ENCODE results near the gene FLT3LG. TPM values are rescaled to one million over a fixed set of nuclear protein-coding genes. Genes with fewer than 3 reads are reported as not detected.

FLT3LG gene
- total and polyA plus RNA-seq, 9 of the 15 experiments (the other 6 are each of a cell fraction or from before 2014, with no cell fraction given) = 0.31 to 6.4 (median 1.1) TPM

DNA sequence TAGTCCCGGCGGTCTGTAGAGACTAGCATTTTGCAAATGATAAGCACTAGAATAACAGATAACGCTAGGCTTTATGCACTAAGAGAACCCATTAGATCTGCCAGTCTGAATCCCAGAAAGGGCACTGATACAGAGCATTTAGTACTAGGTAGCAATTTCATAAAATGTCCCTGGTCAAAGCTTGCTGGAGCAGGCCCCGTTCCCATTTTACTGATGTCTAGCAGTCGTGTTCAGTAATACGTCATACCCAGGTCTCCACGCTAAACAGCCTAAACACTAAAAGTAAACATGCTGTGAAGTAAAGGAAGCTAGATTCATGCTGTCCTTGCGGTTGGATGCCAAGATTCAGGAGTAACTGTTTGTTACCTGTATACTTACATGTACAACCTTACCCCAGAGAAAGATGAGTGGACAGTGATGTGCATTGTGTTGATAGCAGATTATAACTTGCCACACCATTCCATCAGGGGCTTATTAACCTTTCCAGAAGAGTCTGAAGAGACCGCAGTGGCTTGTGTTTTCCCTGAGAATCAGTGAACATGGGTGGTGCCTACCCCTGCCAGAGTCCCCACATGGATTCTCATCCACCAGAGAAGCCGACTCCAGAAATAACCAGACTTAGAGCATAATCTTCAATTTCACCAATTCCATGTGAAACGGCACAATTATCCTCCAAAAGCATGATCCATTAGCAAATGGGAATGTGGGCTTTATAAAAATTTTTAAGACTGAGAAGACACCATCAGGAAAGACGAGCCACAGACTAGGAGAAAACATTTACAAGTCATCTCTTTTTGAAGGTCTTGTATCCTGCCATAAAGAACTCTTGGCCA, 18.8 kb downstream of the FLT3LG start (continued):
- TF ChIP-seq GATAD2B (IDR thresholded peaks at IDR 0.05; ENCODE audit: borderline replicate concordance) = no peak
- TF ChIP-seq STAT5B (CRISPR knock-in tag; IDR thresholded peaks at IDR 0.05) = no peak
- TF ChIP-seq, protein P1, sequence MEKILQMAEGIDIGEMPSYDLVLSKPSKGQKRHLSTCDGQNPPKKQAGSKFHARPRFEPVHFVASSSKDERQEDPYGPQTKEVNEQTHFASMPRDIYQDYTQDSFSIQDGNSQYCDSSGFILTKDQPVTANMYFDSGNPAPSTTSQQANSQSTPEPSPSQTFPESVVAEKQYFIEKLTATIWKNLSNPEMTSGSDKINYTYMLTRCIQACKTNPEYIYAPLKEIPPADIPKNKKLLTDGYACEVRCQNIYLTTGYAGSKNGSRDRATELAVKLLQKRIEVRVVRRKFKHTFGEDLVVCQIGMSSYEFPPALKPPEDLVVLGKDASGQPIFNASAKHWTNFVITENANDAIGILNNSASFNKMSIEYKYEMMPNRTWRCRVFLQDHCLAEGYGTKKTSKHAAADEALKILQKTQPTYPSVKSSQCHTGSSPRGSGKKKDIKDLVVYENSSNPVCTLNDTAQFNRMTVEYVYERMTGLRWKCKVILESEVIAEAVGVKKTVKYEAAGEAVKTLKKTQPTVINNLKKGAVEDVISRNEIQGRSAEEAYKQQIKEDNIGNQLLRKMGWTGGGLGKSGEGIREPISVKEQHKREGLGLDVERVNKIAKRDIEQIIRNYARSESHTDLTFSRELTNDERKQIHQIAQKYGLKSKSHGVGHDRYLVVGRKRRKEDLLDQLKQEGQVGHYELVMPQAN (IDR thresholded peaks at IDR 0.05; ENCODE audit: borderline replicate concordance) = no peak
- TF ChIP-seq, protein P2, sequence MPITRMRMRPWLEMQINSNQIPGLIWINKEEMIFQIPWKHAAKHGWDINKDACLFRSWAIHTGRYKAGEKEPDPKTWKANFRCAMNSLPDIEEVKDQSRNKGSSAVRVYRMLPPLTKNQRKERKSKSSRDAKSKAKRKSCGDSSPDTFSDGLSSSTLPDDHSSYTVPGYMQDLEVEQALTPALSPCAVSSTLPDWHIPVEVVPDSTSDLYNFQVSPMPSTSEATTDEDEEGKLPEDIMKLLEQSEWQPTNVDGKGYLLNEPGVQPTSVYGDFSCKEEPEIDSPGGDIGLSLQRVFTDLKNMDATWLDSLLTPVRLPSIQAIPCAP (CRISPR knock-in tag; IDR thresholded peaks at IDR 0.05; ENCODE audit: borderline replicate concordance) = no peak
- TF ChIP-seq ZNF589 (CRISPR knock-in tag; IDR thresholded peaks at IDR 0.05; ENCODE audit: low read depth) = no peak
- TF ChIP-seq ZNF717 (CRISPR knock-in tag; IDR thresholded peaks at IDR 0.05) = peak; percentile 91
- TF ChIP-seq ZC3H8 (IDR thresholded peaks at IDR 0.05) = no peak
- TF ChIP-seq SRSF7 (optimal IDR thresholded peaks at IDR 0.05; ENCODE audit: low read depth, low read length) = no peak
- TF ChIP-seq CHD4 (IDR thresholded peaks at IDR 0.05; ENCODE audit: insufficient read depth, insufficient replicate concordance, low read depth, low read length, poor library complexity, severe bottlenecking) = no peak
- no peak for TF ChIP-seq NFIX (CRISPR knock-in tag; IDR thresholded peaks at IDR 0.05; ENCODE audit: low read depth)
- TF ChIP-seq SETDB1 (IDR thresholded peaks at IDR 0.05; ENCODE audit: low read length) = no peak
- TF ChIP-seq, protein P3, sequence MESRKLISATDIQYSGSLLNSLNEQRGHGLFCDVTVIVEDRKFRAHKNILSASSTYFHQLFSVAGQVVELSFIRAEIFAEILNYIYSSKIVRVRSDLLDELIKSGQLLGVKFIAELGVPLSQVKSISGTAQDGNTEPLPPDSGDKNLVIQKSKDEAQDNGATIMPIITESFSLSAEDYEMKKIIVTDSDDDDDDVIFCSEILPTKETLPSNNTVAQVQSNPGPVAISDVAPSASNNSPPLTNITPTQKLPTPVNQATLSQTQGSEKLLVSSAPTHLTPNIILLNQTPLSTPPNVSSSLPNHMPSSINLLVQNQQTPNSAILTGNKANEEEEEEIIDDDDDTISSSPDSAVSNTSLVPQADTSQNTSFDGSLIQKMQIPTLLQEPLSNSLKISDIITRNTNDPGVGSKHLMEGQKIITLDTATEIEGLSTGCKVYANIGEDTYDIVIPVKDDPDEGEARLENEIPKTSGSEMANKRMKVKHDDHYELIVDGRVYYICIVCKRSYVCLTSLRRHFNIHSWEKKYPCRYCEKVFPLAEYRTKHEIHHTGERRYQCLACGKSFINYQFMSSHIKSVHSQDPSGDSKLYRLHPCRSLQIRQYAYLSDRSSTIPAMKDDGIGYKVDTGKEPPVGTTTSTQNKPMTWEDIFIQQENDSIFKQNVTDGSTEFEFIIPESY (CRISPR knock-in tag; IDR thresholded peaks at IDR 0.05) = no peak
- TF ChIP-seq ZNF143 (CRISPR knock-in tag; IDR thresholded peaks at IDR 0.05) = no peak
- TF ChIP-seq TAF1 (IDR thresholded peaks at IDR 0.05; ENCODE audit: control insufficient read depth, extremely low read depth, insufficient read depth, low read length, severe bottlenecking) = no peak
- TF ChIP-seq TAF15 (IDR thresholded peaks at IDR 0.05; ENCODE audit: low read depth, low read length) = no peak
- TF ChIP-seq TAF9B (IDR thresholded peaks at IDR 0.05; ENCODE audit: partially characterized antibody) = no peak
- peak; percentile 96 for TF ChIP-seq POLR2B (IDR thresholded peaks at IDR 0.05; ENCODE audit: low read depth, partially characterized antibody)
- TF ChIP-seq RUNX1 (IDR thresholded peaks at IDR 0.05; ENCODE audit: low read depth) = no peak
- TF ChIP-seq MTA2 (IDR thresholded peaks at IDR 0.05; ENCODE audit: low read depth) = no peak
- no peak for TF ChIP-seq MTA3 (IDR thresholded peaks at IDR 0.05; ENCODE audit: borderline replicate concordance)
- no peak; the same call in 1 of the 2 replicates for TF ChIP-seq STAT5A (IDR thresholded peaks at IDR 0.05; ENCODE audit: borderline replicate concordance, low read length)
- 0 out of 2 replicates have a peak, but pooled peaks have one; percentile 37 for TF ChIP-seq ZNF436 (CRISPR knock-in tag; IDR thresholded peaks at IDR 0.05)
